HCEC 1CT (cell line): ENCODE measurements around the gene AASDH.
"Not testable (repeated sequence)": the region's sequence is repeated elsewhere in the genome, so short reads cannot be mapped to it uniquely, and the experiment has no call there.

Source experiments
- DNase-seq: peaks from one replicate; pipeline ENCODE4 v3.0.0-alpha.2; 2017

The AASDH gene

DNA sequence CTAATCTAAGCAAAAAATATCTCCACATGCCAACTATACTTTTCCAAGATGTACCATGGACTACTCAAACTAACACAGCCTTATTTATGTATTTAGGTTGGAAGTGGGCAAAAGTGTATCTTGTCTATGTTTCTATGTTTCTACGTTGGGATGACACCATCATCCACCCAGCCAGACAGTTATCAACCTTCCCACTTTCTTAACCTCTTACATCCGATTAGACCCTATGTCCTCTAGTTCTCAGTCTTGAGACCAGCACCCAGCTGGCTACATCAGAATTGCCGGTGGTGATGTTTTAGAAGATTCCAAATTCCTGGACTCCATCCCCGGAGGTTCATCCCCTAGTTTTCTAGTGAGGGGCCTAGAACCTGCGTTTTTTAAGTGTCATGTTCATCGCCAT, 1.0 kb upstream of the AASDH start:
- DNase-seq = no peak

- no peak for DNase-seq
Measured at GRCh38 chr4:56386091-56386490, 1.2 kb downstream of the AASDH start.

GRCh38 chr4:56375458-56375857, 11.8 kb downstream of the AASDH start:
- DNase-seq = no peak

GRCh38 chr4:56374956-56375355, 12.3 kb downstream of the AASDH start:
- DNase-seq = no peak

DNA sequence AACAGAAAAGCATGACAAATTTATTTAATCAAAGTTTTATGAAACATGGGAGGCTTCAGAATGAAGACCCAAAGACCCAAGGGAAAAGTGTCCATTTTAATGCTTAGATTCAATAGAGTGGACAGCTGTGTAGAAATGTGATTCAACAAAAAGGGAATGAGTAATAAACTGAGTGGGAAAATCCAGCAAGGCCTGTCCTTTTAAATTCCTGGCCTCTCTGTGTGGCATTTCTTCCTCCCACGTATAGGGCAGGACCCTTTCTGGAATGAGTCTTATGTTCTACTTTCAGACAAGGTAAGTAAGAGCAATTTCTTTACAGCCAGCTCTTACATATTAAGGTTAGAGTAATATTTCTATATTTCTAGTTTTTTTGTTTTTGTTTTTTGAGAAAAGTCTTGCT, 14.5 kb downstream of the AASDH start:
- DNase-seq = peak; percentile 3

DNA sequence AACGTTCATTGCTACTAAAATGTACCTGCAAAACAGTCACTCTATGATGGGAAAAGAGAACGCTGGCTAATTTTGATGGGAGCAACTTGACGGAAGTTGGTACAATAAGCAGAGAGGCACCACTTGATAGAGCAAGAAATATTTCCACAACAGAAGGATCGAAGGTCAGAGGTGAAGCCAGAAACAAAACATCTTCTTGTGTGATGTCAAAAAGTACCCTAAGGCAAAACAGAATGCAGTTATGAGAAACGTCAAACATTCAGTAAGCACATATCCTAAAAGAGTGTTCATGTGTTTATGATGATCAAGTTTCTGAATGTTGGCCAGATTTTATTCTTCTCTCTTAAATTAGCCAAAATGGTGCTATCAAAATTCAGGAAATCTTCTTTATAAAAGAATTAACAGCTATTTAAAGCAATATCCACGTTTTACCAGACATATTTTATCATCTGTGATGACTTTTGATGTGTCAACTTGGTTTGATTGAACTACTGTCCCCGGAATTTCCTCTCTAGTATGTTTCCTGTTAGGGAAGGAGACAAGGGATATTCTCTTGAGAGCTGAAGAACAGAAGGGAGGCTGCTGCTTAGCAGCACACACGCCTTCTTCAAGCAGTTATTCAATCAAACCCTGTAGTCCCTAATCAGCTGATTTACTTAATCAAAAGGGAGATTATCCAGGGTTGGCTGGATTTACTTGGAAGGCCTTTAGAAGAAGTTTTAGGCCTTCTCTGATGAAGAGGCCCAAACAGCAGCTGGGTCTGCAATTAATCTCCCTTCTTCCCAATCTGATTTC, 15.7 kb downstream of the AASDH start:
- DNase-seq = no peak

- no peak for DNase-seq
Measured at GRCh38 chr4:56370377-56370776, 16.9 kb downstream of the AASDH start.

- DNase-seq = not testable (repeated sequence)
Measured at GRCh38 chr4:56362981-56363380, 24.3 kb downstream of the AASDH start.

- no peak for DNase-seq
Measured at GRCh38 chr4:56360071-56360470, 27.2 kb downstream of the AASDH start.

DNA sequence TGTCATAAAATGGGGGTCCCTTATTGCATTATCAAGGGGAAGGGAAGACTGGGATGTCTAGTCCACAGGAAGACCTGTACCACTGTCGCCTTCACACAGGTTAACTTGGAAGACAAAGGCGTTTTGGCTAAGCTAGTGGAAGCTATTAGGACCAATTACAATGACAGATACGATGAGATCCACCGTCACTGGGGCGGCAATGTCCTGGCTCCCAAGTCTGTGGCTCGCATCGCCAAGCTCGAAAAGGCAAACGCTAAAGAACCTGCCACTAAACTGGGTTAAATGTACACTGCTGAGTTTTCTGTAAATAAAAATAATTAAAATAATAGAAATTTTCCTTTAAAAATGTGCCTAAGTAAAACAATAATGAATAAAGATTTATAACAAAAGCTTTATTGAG, 30.6 kb downstream of the AASDH start:
- no peak for DNase-seq

- no peak for DNase-seq
Measured at GRCh38 chr4:56348576-56348975, 38.7 kb downstream of the AASDH start.

GRCh38 chr4:56345458-56345857, 41.8 kb downstream of the AASDH start:
- DNase-seq = no peak

DNA sequence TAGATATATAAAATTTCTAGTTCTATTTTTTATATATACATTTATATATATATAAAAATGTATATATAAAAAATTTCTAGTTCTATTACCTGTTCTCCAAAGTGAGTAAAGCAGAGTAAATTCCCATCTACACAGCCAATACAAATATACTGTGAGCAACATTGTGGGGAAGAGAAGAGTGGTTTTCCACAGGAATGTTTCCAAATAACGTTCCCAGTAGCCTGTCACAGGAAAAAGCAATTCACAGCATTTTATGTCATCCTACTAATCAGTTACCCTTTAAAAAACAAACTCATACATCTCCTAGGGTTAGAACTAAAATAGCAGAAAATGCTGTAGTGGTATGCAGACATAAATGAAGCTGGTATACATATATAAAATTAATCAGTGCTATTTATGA, 44.5 kb downstream of the AASDH start:
- DNase-seq = no peak

DNA sequence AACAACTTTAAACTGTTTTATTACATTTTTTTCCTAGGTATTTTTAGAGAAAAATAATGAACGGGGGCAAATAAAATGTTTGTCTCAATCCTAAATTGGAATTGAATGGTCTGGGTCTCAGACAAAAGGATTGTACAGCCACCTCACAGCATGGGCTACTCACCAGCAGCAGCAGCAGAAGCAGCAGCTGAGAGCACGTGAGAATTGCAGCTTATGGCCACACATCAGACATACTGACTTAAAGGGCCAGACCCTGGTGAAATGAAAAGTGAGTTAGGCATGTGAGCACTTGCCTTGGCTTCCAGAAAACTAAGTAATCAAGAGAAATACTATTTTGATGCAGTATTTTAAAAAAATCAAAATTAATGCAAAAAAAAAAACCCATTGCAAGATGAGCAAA, 56.6 kb downstream of the AASDH start:
- peak; percentile 11 for DNase-seq

GRCh38 chr4:56326363-56326762, 60.9 kb downstream of the AASDH start:
- no peak for DNase-seq

DNA sequence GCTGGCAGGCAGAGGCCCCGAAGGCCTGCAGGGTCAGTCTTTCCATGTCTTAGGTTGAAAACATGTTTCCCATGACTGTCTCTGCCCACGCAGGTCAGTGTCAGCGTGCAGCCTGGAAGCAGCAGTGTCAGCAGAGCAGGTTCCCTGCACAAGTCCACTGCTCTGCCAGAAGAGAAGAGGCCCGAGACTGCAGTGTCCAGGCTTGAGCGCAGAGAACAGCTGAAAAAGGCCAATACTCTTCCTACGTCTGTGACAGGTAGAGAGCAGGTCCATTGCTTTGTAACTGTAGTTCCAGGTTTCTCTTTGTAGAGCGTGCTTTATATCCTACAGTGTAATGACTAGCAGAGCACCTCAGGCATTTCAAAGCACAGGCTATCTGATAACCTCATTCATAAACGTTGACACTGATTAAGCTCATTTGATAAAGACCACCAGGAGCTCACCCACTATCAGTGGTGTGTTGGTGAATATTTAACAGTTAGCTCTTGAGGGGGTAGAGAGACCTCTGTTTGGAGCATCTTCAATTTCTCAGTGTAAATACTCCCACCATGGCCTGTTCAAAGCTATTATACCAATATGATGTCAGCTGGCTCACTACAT, 63.2 kb downstream of the AASDH start:
- DNase-seq = no peak

- DNase-seq = no peak
Measured at GRCh38 chr4:56323327-56323726, 64.0 kb downstream of the AASDH start.

GRCh38 chr4:56321251-56321650, 66.0 kb downstream of the AASDH start:
- peak; percentile 1 for DNase-seq

- DNase-seq = peak; percentile 30
Measured at GRCh38 chr4:56320293-56320692, 67.0 kb downstream of the AASDH start.

DNA sequence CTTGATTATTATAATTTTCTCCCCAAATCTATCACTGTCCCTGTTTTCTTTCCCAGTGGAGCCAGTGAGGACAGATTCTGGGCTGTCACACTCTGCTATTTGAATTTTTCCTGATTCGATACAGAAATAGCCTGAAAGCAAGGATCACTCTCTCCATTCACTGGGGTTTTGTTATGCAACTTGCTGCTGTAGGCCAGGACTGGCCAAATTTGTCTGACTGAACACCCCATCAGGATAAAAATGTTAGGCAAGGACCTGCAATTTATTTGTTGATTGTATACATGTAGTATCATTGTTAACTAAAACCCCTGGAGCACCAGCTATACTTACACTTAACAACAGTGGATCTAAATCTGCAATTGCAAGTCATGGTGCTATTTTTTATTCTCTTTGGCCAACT, 68.7 kb downstream of the AASDH start:
- DNase-seq = no peak

DNA sequence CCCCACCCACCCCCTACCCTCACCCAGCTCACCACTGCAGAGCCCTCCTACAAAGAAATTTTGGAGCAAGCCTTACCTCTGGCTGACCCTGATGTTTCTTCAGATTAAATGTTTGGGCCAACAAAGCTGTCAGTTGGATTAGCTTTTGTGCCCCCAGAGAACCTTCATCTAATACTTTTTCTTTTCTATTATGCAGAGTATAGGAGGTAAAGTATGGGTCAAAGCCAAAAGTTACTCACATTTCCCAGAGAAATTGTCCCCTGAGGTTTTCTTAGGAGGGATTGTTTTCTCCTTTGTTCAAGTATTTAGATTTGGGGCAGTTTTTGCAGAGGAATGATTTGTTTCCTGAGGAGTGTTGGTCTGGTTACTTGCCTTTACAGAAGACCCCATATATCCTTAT, 69.5 kb downstream of the AASDH start:
- DNase-seq = no peak

- no peak for DNase-seq
Measured at GRCh38 chr4:56316011-56316650, 71.2 kb downstream of the AASDH start.

GRCh38 chr4:56315543-56315942, 71.7 kb downstream of the AASDH start:
- no peak for DNase-seq

- no peak for DNase-seq
Measured at GRCh38 chr4:56315041-56315440, 72.2 kb downstream of the AASDH start.
